Osteoblast (primary cell): ENCODE measurements around the gene SETD3. TPM values are rescaled to one million over a fixed set of nuclear protein-coding genes. Genes with fewer than 3 reads are reported as not detected.

Experiments used
- DNase-seq: peaks from one replicate; pipeline ENCODE4 v3.0.0; 2011; ENCODE audit warnings: low spot score, mixed read lengths; ENCODE audit not compliant: insufficient read length; ENCODE audit errors: missing footprints
- H2AFZ ChIP-seq: 2 replicates; pipeline ENCODE4 v1.6.0; 2011; ENCODE audit warnings: mild to moderate bottlenecking, low read length
- H3K27ac ChIP-seq: 2 replicates; pipeline ENCODE4 v1.5.1; 2011; ENCODE audit warnings: mild to moderate bottlenecking, low read depth, low read length, moderate library complexity
- H3K27me3 ChIP-seq: 2 replicates; pipeline ENCODE4 v1.6.0; 2012; ENCODE audit warnings: mild to moderate bottlenecking, control low read depth, inconsistent platforms, low read length, moderate library complexity; ENCODE audit not compliant: insufficient read depth
- H3K36me3 ChIP-seq: 2 replicates; pipeline ENCODE4 v1.5.1; 2011; ENCODE audit warnings: mild to moderate bottlenecking, low read length, control low read depth, moderate library complexity; ENCODE audit not compliant: insufficient read depth
- H3K4me1 ChIP-seq: 2 replicates; pipeline ENCODE4 v1.5.1; 2011; ENCODE audit warnings: mild to moderate bottlenecking, low read length, control low read depth, moderate library complexity; ENCODE audit not compliant: insufficient read depth
- H3K4me2 ChIP-seq: 2 replicates; pipeline ENCODE4 v1.6.0; 2011; ENCODE audit warnings: mild to moderate bottlenecking, low read length; ENCODE audit not compliant: insufficient read depth
- H3K4me3 ChIP-seq: fragments of 200-600 bp; sonication (generic); 3 replicates; pipeline ENCODE4 v1.5.1; 2012; ENCODE audit warnings: mild to moderate bottlenecking, low read length, inconsistent platforms; ENCODE audit not compliant: insufficient read depth
- H3K79me2 ChIP-seq: 2 replicates; pipeline ENCODE4 v1.6.0; 2012; ENCODE audit warnings: mild to moderate bottlenecking, low read length, control low read depth, inconsistent platforms; ENCODE audit not compliant: insufficient read depth
- H3K9me3 ChIP-seq: 2 replicates; pipeline ENCODE4 v1.5.1; 2011; ENCODE audit warnings: low read depth, low read length, control low read depth
- H4K20me1 ChIP-seq: 2 replicates; pipeline ENCODE4 v1.6.0; 2012; ENCODE audit warnings: mild to moderate bottlenecking, low read length, control low read depth; ENCODE audit not compliant: insufficient read depth
- total RNA-seq: library from RNA; depleted of rRNA; stranded (reverse); fragments of >200 nt; gene quantifications from 2 replicates; pipeline ENCODE4 v1.2.3, GENCODE V29; 2012
- TF ChIP-seq, protein P1 (sequence below): IDR thresholded peaks from 2 replicates; pipeline ENCODE4 v1.5.1; 2011; ENCODE audit warnings: mild to moderate bottlenecking, low read depth, low read length, moderate library complexity; ENCODE audit errors: extremely low read depth

SETD3 gene
- total RNA-seq, 1 donor: 65.1 TPM

DNA sequence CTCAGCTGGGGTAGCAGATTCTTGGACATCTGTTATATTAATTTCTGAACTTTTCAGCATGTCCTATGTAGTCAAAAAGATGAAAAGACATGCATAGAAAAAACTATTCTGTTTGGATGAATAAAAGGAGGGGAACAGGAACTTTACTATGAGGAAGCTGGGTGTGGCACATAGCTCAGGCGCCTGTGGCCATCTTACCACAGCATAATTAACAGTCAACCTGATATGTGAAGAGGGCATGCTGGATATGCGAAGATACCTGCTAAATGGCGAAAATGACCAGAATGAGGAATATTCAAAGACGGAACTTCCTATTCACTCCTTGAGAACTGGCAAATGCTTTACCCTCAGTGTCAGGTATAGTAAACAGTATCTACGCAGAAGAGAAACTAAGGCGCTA, 18.4 kb downstream of the SETD3 start:
- DNase-seq: no peak
- no peak overlapping the region for H3K4me2 ChIP-seq

DNA sequence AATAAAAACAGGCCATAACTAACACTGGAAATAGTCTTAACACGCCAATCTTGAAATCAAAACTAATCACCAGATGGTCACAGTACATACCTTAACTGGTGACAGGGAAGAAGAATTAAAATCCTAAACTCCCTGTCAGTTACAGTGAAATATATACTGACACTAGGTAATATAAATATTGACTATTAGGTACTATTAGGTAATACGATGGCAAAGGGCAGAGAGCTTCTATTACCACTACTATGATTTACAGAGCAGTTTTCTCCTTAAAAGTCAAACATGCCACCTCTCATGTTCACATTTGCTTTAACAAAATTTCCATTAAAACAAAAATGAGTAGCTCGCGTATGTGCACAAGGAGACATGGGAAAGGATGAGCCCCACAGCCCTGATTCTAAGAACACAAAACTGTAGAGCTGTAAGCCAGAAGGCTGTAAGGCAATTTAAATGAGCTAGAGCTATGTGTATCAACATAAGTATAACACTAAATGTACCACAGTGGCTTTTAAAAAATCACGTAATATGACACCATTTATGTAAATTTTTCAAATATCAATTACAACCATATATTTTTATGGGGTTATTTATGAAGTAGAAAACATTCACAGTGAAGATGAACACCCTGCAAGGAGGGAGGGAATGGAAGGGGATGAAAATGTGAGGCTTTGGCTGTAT, 19.1 kb downstream of the SETD3 start:
- Histone ChIP-seq H3K4me2 (no peak overlapping the region), H3K9me3 (no peaks in the 10 kb centered on the region), H3K79me2 (peaks cover 13% of the 10 kb centered on the region), H3K27me3 (no peaks in the 10 kb centered on the region), H2AFZ (no peak overlapping the region), H3K27ac (no peak overlapping the region), H4K20me1 (no peaks in the 10 kb centered on the region), H3K36me3 (peaks cover 43% of the 10 kb centered on the region), H3K4me1 (peaks cover 6% of the 10 kb centered on the region), H3K4me3 (no peak overlapping the region)
- DNase-seq: no peak
- TF ChIP-seq, protein P1, sequence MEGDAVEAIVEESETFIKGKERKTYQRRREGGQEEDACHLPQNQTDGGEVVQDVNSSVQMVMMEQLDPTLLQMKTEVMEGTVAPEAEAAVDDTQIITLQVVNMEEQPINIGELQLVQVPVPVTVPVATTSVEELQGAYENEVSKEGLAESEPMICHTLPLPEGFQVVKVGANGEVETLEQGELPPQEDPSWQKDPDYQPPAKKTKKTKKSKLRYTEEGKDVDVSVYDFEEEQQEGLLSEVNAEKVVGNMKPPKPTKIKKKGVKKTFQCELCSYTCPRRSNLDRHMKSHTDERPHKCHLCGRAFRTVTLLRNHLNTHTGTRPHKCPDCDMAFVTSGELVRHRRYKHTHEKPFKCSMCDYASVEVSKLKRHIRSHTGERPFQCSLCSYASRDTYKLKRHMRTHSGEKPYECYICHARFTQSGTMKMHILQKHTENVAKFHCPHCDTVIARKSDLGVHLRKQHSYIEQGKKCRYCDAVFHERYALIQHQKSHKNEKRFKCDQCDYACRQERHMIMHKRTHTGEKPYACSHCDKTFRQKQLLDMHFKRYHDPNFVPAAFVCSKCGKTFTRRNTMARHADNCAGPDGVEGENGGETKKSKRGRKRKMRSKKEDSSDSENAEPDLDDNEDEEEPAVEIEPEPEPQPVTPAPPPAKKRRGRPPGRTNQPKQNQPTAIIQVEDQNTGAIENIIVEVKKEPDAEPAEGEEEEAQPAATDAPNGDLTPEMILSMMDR: no peak

More for the DNA sequence above, 18.4 kb downstream of the SETD3 start:
- H3K79me2 ChIP-seq: peaks cover 18% of the 10 kb centered on the region
- no peaks in the 10 kb centered on the region for H3K9me3 ChIP-seq
- TF ChIP-seq, protein P1: no peak
- H2AFZ ChIP-seq: no peak overlapping the region
- H3K27me3 ChIP-seq: no peaks in the 10 kb centered on the region
- H3K4me3 ChIP-seq: no peak overlapping the region
- H3K4me1 ChIP-seq: peaks cover 6% of the 10 kb centered on the region
- no peaks in the 10 kb centered on the region for H4K20me1 ChIP-seq
- H3K36me3 ChIP-seq: peaks cover 37% of the 10 kb centered on the region
- no peak overlapping the region for H3K27ac ChIP-seq

DNA sequence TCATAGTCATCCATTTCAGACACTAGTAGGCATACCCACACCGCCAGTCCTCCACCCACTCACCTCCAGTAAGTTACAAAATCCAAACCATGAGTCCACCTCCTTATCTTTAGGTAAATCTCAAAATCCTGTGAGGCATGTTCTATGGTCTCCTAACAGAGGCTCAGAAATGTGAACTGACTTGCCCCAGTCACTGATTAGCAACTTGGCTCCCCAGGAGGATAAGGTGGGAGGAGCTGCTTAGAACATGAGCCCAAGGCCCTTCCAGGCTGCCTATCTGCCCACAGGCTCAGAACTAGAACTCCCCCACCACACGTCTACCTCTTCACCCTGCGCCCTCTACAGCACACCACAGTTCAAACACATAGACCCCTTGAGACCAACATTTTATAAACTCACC, 19.9 kb downstream of the SETD3 start:
- Histone ChIP-seq H3K36me3 (peaks cover 45% of the 10 kb centered on the region), H3K4me2 (no peak overlapping the region), H3K4me1 (peaks cover 6% of the 10 kb centered on the region), H3K27me3 (no peaks in the 10 kb centered on the region), H3K79me2 (peaks cover 7% of the 10 kb centered on the region), H4K20me1 (no peaks in the 10 kb centered on the region), H3K9me3 (no peaks in the 10 kb centered on the region), H3K4me3 (no peak overlapping the region), H2AFZ (no peak overlapping the region), H3K27ac (peak overlapping the region; percentile 11)
- DNase-seq: no peak
- TF ChIP-seq, protein P1: no peak

DNA sequence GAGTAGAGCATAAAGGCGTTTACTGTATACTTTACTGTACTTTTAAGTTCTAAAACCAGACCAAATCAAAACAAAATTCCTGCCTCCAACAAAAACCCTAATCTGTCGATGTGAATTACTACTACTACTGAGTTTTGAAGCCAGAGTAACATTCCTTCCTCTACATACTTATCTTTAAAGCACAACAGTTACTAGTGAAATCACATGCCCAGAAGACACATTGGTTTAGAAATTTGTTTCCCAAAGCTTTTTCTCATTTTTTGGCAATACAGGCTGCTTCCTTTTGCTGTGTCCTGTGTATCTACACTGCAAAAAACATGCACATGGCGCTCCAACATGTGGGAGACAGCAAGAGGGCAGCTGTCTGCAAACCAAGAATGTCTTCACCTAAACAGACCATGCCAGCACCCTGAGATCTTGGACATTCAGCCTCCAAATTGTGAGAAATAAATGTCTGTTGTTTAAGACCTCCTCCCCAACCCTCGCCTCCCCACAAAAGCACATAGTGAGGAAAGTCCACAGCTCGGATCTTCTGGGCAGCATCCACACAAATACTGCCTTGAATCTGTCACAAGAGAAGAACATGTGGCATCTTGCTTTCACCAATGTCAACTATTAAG, 21.1 kb downstream of the SETD3 start:
- Histone ChIP-seq H3K79me2 (peaks cover 2% of the 10 kb centered on the region), H3K9me3 (no peaks in the 10 kb centered on the region), H2AFZ (no peak overlapping the region), H3K27ac (no peak overlapping the region), H3K27me3 (no peaks in the 10 kb centered on the region), H3K36me3 (peaks cover 45% of the 10 kb centered on the region), H3K4me3 (no peak overlapping the region), H3K4me1 (peaks cover 6% of the 10 kb centered on the region), H4K20me1 (peaks cover 5% of the 10 kb centered on the region), H3K4me2 (no peak overlapping the region)
- TF ChIP-seq, protein P1: no peak
- no peak for DNase-seq
